GM18505 (cell line): ENCODE results near the gene PRPF38A.
"Not testable (repeated sequence)": the region's sequence is repeated elsewhere in the genome, so short reads cannot be mapped to it uniquely, and the experiment has no call there.

Source experiments
- ATAC-seq: cut with Tn5 transposase; IDR thresholded peaks from one replicate; pipeline ENCODE4 v1.9.1; 2021; ENCODE audit not compliant: unreplicated experiment
- POLR2A ChIP-seq: IDR thresholded peaks from 4 replicates; pipeline ENCODE4 v1.6.1; 2011; ENCODE audit warnings: borderline replicate concordance; ENCODE audit not compliant: insufficient read depth, insufficient read length; ENCODE audit errors: extremely low read depth

Gene PRPF38A

DNA sequence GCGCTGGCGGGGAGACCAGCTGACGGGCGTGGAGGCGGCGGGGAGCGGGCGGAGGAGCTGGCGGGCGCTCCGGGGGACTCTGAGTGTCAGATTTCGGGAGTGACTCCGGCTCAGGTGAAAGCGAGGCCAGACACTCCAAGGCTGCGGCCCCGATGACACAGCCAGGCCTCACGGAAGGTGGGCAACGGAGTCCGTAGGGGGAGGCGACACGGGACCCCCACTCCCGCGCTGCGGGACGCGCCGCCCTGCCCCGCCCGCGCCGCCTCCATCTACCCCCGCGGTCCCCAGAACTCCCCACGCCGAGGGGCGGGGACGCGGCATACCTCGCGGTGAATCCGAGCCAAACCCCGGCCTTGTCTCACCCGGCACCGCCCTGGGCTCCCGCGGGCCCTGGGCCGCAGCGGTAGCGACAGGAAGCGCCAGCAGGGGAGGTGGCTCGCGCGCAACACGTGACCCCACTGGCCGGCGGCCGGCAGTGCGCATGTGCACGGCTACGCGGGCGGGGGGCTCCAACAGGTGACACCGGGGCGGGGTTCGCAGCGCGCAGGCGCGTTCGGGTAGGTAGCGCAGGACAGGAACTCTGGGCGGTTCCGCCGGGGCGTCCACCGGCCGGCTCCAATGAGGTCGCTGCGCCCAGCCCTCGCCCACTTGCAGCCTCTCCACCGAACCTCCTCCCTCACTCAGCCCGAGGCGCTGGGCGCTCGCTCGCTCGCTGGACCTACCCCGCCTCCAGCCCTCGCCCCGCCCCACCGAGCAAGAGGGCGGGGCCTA, 38.5 kb upstream of the PRPF38A start, which contains the start of gene CC2D1B:
Gene CC2D1B (minus strand): TSS at position 460 of the 771 bp plus-strand sequence. CDS start 1,585 bp downstream, outside the sequence.
- peak; percentile 92 for ATAC-seq
- TF ChIP-seq POLR2A: peak; percentile 98

DNA sequence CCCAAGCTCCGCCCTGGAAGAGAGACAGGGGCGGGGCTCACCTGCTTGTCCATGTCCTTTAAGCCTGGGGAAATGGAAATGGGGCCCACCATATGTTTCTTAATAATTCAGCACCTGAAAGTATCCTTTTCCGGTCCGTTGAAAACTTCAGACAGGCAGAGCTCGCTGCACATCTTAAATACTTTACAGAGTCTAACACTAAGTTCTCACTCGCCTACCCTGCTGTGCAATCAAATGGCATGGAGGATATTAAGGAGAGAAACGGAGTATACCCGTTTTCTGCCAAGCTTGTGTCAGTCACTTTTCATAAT, 37.9 kb upstream of the PRPF38A start:
- no peak for ATAC-seq
- TF ChIP-seq POLR2A: no peak

DNA sequence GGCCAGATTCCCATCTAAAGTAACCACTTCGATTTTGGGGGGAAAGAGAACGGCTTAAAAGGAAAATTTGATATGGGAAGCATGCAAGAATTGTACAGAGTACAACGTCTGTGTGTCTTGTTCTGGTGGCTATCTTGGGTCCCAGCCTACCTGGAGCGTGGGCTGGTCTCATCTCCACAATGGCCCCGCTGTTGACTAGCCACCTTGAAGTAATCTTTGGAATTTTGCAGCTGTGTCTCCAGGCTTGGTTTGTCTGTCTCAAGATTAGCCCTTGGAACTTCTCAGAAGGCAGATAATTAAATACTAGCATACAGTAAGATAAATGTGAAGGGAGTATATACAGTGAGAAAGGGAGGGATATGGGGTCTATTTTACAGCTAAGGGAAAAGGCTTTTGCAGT, 37.1 kb upstream of the PRPF38A start:
- ATAC-seq: no peak
- no peak for TF ChIP-seq POLR2A

DNA sequence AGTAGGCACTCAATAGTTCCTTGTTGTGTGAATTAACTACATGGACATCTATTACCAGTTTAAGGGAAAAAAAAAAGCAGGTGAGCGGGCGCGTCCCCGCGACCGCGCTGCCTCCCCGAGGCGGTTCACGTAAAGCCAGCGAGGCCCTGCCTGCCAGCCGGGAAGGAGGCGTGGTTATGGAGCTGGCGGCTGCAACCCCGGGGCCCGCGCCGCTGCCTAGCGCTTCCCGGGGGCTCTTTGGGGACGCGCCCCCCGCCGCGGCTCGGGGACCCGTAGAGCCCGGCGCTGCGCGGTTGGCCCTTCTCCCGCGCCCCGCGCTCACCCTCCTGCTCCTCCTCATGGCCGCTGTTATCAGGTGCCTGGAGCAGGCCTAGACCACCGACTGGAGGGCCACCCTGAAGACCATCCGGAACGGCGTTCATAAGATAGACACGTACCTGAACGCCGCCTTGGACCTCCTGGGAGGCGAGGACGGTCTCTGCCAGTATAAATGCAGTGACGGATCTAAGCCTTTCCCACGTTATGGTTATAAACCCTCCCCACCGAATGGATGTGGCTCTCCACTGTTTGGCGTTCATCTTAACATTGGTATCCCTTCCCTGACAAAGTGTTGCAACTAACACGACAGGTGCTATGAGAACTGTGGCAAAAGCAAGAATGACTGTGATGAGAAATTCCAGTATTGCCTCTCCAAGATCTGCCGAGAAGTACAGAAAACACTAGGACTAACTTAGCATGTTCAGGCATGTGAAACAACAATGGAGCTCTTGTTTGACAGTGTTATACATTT, 35.8 kb upstream of the PRPF38A start:
- no peak for ATAC-seq
- TF ChIP-seq POLR2A: no peak

DNA sequence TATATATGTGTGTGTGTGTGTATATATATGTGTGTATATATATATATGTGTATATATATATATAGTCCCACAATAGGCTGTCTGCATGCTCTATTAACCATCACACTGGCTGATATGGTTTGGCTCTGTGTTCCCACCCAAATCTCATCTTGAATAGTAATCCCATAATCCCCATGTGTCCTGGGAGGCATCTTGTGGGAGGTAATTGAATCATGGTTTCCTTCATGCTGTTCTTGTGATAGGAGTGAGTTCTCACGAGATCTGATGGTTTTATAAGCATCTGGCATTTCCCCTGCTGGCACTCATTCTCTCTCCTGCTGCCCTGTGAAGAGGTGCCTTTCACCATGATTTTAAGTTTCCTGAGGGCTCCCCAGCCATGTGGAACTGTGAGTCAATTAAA, 34.6 kb upstream of the PRPF38A start:
- not testable (repeated sequence) for ATAC-seq

DNA sequence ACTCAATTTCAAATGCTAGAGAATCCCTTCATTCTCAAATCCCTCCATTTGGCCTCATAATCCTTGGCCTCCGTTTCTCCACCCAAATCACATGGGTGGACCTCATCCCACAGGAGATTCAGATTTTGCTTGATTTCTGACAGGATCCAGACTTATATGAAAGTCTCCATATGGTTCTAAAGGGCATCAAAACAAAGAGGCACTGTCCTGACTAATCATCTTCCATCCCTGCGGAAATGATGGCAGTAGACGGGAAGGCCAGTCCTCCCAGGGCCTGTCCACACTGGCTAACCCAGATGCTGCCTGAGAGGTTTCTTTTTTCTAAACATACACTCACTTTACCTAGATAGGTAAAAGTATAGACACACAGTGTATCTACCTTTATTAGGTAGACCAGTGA, 19.0 kb upstream of the PRPF38A start:
- no peak for ATAC-seq
- no peak for TF ChIP-seq POLR2A

DNA sequence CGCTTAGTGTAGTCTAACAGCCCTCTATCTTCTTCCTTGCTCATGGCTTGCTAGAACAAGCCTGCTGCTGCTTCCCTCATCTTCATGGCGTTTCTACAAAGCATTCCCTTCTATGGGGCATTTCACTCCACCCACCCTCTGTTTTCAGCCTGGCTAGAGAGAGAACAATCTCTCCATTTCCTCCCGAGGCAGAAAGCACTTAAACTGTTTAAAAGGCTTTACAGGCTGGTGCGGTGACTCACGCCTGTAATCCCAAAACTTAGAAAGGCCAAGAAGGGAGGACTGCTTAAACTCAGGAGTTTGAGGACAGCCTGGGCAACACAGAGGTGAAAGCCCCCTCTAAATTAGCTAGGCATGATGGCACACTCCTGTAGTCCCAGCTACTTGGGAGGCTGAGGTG, 17.9 kb upstream of the PRPF38A start:
- TF ChIP-seq POLR2A: no peak
- ATAC-seq: no peak

DNA sequence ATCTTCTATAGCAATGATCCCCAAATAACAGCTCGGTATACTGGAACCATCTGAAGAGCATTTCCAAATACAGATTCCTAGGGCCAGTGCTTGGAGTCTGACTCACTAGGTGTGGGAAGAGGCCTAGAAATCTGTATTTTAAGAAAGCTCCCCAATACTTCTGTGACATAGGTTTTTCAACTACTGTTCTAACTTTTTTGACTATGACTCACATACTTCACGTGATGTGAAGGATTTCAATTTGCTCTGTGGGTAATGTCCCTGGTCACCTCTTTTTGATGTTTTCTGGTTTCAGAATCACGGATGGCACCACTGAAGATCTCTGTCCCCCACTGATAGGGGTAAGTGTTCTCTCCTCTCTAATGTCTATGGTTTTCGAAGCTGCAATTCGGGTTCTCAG, 11.2 kb upstream of the PRPF38A start:
- no peak for TF ChIP-seq POLR2A
- no peak for ATAC-seq

DNA sequence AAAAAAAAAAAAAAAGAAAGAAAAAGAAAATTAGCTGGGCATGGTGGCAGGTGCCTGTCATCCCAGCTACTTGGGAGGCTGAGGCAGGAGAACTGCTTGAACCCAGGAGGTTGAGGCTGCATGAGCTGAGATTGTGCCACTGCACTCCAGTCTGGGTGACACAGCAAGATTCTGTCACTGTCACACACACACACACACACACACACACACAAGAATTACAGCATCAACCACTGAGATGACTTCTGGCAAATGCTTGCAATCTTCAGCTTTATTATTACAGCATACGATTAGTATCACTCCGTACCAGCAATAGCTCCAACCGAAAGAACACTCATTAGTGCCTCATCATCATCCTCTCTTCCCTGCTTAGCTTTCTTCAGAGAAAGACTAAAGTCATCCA, 4.8 kb upstream of the PRPF38A start:
- no peak for TF ChIP-seq POLR2A
- no peak for ATAC-seq

DNA sequence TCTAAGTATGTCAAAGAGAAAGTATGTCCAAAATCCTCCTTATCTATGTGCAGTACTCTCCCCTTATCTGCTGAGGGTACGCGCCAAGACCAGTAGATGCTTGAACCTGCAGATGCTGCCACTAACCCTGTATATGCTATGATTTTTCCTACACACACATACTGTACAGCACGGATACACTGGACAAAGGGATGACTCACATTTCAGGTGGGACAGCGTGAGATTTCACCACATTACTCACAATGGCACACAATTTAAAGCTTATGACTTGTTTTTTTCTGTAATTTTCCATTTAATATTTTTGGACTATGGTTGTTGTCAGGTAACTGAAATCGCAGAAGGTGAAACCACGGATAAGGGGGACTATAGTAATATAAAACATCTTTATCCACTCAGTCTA, 4.3 kb upstream of the PRPF38A start:
- ATAC-seq: no peak
- TF ChIP-seq POLR2A: no peak

DNA sequence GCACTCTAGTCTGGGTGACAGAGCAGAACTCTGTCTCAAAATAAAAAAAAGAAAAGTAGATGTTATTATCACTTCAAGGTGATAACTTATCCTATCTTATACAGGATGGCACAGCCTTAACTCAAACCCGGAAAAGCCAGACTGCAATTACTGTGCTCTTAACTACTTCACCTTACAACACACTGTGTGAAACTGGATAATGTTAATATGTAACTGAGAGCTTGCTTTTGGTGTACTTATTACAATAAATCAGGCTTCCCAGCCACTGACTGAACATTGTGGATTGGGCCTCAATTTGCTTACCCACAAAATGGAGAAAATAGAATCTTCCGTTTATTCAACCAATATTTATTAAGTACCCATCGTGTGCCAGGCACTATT, 1.6 kb upstream of the PRPF38A start:
- ATAC-seq: no peak
- TF ChIP-seq POLR2A: no peak

DNA sequence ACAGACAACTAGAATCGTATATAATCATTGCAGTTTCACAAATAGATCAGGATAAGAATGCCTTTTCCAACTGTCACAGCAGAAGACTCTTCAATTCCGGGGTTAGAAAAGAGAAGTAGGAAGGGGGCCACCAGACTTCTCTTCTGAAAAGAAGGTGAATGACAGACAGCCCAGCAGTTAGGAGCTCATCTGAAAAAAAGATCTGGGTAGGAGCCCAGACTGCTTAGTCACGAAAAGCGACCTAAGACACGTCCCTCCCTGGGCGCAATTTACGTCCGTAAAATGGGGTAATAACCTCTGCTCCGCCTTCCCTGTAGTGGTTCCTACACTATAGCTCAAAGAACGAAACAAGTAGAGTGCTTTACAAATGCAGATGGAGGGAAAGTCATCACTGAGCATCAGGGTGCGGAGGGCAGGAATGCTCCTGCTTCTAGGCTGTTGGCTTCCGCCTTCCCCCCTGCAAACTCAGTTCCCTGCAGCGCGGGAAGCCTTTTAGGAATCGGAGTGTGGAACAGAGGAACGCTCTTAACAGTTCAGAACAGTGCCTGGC, 761 bp upstream of the PRPF38A start:
- peak; percentile 24 for TF ChIP-seq POLR2A
- ATAC-seq: peak; percentile 28

DNA sequence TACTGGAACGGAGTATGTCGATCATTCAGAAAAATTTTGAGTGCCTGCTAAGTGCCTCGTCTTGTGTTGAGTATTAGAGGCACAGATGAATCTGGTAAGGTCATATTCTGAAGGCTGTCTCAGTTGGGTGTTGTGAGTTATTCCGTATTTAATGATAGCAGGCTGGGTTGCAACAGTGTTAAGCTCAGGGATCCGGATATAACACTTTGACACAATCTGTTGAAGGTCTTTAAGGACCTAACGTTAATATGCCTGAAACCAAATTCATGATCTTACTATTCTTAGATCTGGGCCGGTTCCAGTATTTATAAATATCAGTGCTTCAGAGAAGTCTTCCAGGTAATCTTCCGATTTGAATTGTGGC, 555 bp downstream of the PRPF38A start:
- no peak for TF ChIP-seq POLR2A
- no peak for ATAC-seq

DNA sequence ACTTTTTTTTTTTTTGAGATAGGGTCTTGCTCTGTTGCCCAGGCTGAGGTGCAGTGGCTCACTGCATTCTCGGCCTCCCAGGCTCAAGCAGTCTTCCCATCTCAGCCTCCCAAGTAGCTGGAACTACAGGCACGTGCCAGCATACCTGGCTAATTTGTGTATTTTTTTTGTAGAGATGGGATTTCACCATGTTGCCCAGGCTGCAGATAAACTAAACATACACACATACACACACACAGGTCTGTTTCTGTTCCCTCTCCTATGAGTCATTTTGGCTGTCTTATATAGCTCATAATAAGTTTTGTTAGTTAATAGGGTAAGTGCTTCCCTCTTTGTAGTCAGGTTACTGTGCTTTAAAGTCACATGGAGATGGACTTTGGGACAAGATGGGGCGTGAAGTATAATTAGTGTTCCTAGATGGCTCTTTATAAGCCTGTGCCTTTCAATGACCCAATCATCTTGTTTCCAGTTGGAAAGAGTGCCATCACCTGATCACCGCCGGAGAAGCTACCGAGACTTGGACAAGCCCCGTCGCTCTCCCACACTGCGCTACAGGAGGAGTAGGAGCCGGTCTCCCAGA, 9.1 kb downstream of the PRPF38A start:
- no peak for ATAC-seq
- TF ChIP-seq POLR2A: no peak
